Ascending aorta (tissue), 2 donors: ENCODE results near the gene AFF3. TPM values are rescaled to one million over a fixed set of nuclear protein-coding genes. Genes with fewer than 3 reads are reported as not detected.

Experiments
- DNase-seq, 2 donors: peaks; one replicate each; pipeline ENCODE4 v3.0.0-alpha.2; 2019; ENCODE audit warnings: low spot score in 2 of 2
- H3K27ac ChIP-seq, 2 donors: fragments of 200-600 bp; sonication (generic); one replicate each; pipeline ENCODE4 v1.5.1; 2016 to 2017; ENCODE audit warnings: mild to moderate bottlenecking in 1 of 2
- H3K27me3 ChIP-seq: fragments of 200-600 bp; sonication (generic); one replicate; pipeline ENCODE4 v1.5.1; 2017
- H3K36me3 ChIP-seq, 2 donors: fragments of 200-600 bp; sonication (generic); one replicate each; pipeline ENCODE4 v1.5.1; 2016
- H3K4me1 ChIP-seq, 2 donors: fragments of 200-600 bp; sonication (generic); one replicate each; pipeline ENCODE4 v1.5.1; 2016 to 2017; ENCODE audit warnings: mild to moderate bottlenecking in 1 of 2
- H3K4me3 ChIP-seq, 2 donors: fragments of 200-600 bp; sonication (generic); one replicate each; pipeline ENCODE4 v1.5.1; 2016 to 2017; ENCODE audit warnings: mild to moderate bottlenecking in 1 of 2
- H3K9me3 ChIP-seq, 2 donors: fragments of 200-600 bp; sonication (generic); one replicate each; pipeline ENCODE4 v1.5.1; 2016
- CTCF ChIP-seq, 3 experiments: fragments of 200-600 bp in 2 of 3; fragments of 450-650 bp in 1 of 3; sonication (generic) in 2 of 3; IDR thresholded peaks; one replicate each; pipeline ENCODE4 v1.5.1; 2016 to 2019; ENCODE audit warnings: antibody characterized with exemption in 3 of 3, mild to moderate bottlenecking in 1 of 3, moderate library complexity in 1 of 3
- intact Hi-C: fragments of 100-400 bp; cut with DNase I; formaldehyde crosslinking; loops from one replicate; pipeline ENCODE4 v1.15.1; 2023
- total RNA-seq: library from RNA; depleted of rRNA; stranded (reverse); fragments of >200 nt; gene quantifications from one replicate; pipeline ENCODE4 v1.1.0, GENCODE V29; 2016

The AFF3 gene
- total RNA-seq, 1 donor from 2014 or later, result 7.1 TPM

- Histone ChIP-seq H3K36me3 (no peaks in the 10 kb centered on the region), H3K4me3 (no peak overlapping the region), H3K27me3 (no peaks in the 10 kb centered on the region), H3K9me3 (no peaks in the 10 kb centered on the region), H3K4me1 (peaks cover 0 to 9% of the 10 kb centered on the region in 2 donors), H3K27ac (no peak overlapping the region)
- TF ChIP-seq CTCF (IDR thresholded peaks at IDR 0.05), result no peak
- intact Hi-C loops, result no loop called here
- no peak for DNase-seq
Measured at GRCh38 chr2:100018341-100019193, 123.8 kb downstream of the AFF3 start.

DNA sequence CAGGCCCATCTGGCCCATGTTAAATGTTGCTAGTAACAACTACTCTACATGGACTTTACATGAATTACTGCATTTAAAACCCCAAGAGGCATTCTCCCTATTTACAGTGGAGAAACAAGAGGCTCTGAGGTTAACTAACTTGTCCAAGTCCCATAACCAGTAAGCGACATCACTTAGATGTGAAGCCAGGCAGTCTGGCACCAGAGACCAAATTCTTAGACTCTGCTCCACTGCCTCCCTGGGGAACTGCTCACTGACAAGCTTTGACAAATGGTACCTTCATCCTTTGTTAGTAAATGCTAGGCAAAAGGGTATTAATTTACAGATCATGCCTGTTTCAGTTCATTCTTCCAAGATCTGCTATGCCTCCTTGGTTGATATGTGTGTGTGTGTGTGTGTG is 124.8 kb downstream of the AFF3 start:
- Histone ChIP-seq H3K27me3 (no peaks in the 10 kb centered on the region), H3K9me3 (no peaks in the 10 kb centered on the region), H3K4me1 (peaks cover 0 to 12% of the 10 kb centered on the region in 2 donors), H3K4me3 (no peak overlapping the region), H3K36me3 (no peaks in the 10 kb centered on the region), H3K27ac (no peak overlapping the region)
- DNase-seq, result no peak
- intact Hi-C loops, result no loop called here
- no peak for TF ChIP-seq CTCF (IDR thresholded peaks at IDR 0.05)

- DNase-seq, result no peak
- Histone ChIP-seq H3K36me3 (no peaks in the 10 kb centered on the region), H3K27me3 (no peaks in the 10 kb centered on the region), H3K27ac (no peak overlapping the region), H3K4me3 (no peak overlapping the region), H3K4me1 (peaks cover 0 to 12% of the 10 kb centered on the region in 2 donors), H3K9me3 (no peaks in the 10 kb centered on the region)
- TF ChIP-seq CTCF (IDR thresholded peaks at IDR 0.05), result no peak
- intact Hi-C loops, result no loop called here
Measured at GRCh38 chr2:100016756-100017155, 125.6 kb downstream of the AFF3 start.

GRCh38 chr2:100015849-100016248 is 126.5 kb downstream of the AFF3 start:
- no peak for DNase-seq
- H3K27ac ChIP-seq, result no peak overlapping the region
- no peak overlapping the region for H3K4me3 ChIP-seq
- intact Hi-C loops, result no loop called here
- H3K27me3 ChIP-seq, result no peaks in the 10 kb centered on the region
- H3K36me3 ChIP-seq, result no peaks in the 10 kb centered on the region
- no peaks in the 10 kb centered on the region for H3K9me3 ChIP-seq
- no peak for TF ChIP-seq CTCF (IDR thresholded peaks at IDR 0.05)
- peaks cover 0 to 12% of the 10 kb centered on the region in 2 donors for H3K4me1 ChIP-seq

- H3K36me3 ChIP-seq, result no peaks in the 10 kb centered on the region
- peak in 1 of 3 experiments; percentile 9 for TF ChIP-seq CTCF (IDR thresholded peaks at IDR 0.05)
- no peak for DNase-seq
- H3K4me1 ChIP-seq, result peaks cover 0 to 12% of the 10 kb centered on the region in 2 donors
- intact Hi-C loops, result no loop called here
- H3K27ac ChIP-seq, result no peak overlapping the region
- no peak overlapping the region for H3K4me3 ChIP-seq
- H3K27me3 ChIP-seq, result no peaks in the 10 kb centered on the region
- H3K9me3 ChIP-seq, result no peaks in the 10 kb centered on the region
Measured at GRCh38 chr2:100013892-100014677, 128.3 kb downstream of the AFF3 start.
